H9 (cell line): ENCODE measurements around the gene MYMK. TPM values are rescaled to one million over a fixed set of nuclear protein-coding genes. Genes with fewer than 3 reads are reported as not detected.

Experiments
- DNase-seq: peaks from one replicate; pipeline ENCODE4 v3.0.0-alpha.2; 2017
- H2AFZ ChIP-seq: one replicate; pipeline ENCODE4 v1.6.1; 2013; ENCODE audit warnings: mild to moderate bottlenecking, low read length, control low read depth, moderate library complexity
- H2AK5ac ChIP-seq: 2 replicates; pipeline ENCODE4 v1.6.1; 2013; ENCODE audit warnings: low read length, control low read depth, mixed read lengths; ENCODE audit not compliant: insufficient read length
- H2BK120ac ChIP-seq: one replicate; pipeline ENCODE4 v1.6.1; 2013; ENCODE audit warnings: low read depth, mild to moderate bottlenecking, low read length, control low read depth, inconsistent platforms; ENCODE audit not compliant: poor library complexity, severe bottlenecking
- H2BK12ac ChIP-seq: 2 replicates; pipeline ENCODE4 v1.6.1; 2013; ENCODE audit warnings: low read length, control low read depth, mixed read lengths, low read depth; ENCODE audit not compliant: insufficient read length
- H2BK15ac ChIP-seq: 2 replicates; pipeline ENCODE4 v1.6.1; 2013; ENCODE audit warnings: low read depth, low read length, control low read depth
- H2BK20ac ChIP-seq: one replicate; pipeline ENCODE4 v1.6.1; 2013; ENCODE audit warnings: low read depth, mild to moderate bottlenecking, low read length, control low read depth, inconsistent platforms; ENCODE audit not compliant: poor library complexity, severe bottlenecking
- H2BK5ac ChIP-seq: 2 replicates; pipeline ENCODE4 v1.6.1; 2013; ENCODE audit warnings: low read length, control low read depth, mixed read lengths; ENCODE audit not compliant: insufficient read length
- H3K14ac ChIP-seq: 2 replicates; pipeline ENCODE4 v1.6.1; 2013; ENCODE audit warnings: low read length, control low read depth; ENCODE audit not compliant: insufficient read depth
- H3K18ac ChIP-seq: 2 replicates; pipeline ENCODE4 v1.6.1; 2013; ENCODE audit warnings: low read depth, mild to moderate bottlenecking, mixed read lengths, low read length, control low read depth; ENCODE audit not compliant: insufficient read length
- H3K23ac ChIP-seq: 2 replicates; pipeline ENCODE4 v1.6.1; 2013; ENCODE audit warnings: low read length, control low read depth, mixed read lengths, low read depth; ENCODE audit not compliant: insufficient read length
- H3K23me2 ChIP-seq: 2 replicates; pipeline ENCODE4 v1.6.1; 2013; ENCODE audit warnings: low read depth, mild to moderate bottlenecking, mixed read lengths, low read length, control low read depth; ENCODE audit not compliant: insufficient read length, poor library complexity, severe bottlenecking
- H3K27ac ChIP-seq: 2 replicates; pipeline ENCODE4 v1.5.1; 2013; ENCODE audit warnings: low read length, control low read depth, mixed read lengths, low read depth; ENCODE audit not compliant: insufficient read length
- H3K27me3 ChIP-seq: 2 replicates; pipeline ENCODE4 v1.6.1; 2013; ENCODE audit warnings: low read length, control low read depth, inconsistent platforms; ENCODE audit not compliant: insufficient read depth
- H3K4ac ChIP-seq: 2 replicates; pipeline ENCODE4 v1.6.1; 2013; ENCODE audit warnings: low read depth, mild to moderate bottlenecking, control low read depth, inconsistent platforms, low read length, moderate library complexity
- H3K4me1 ChIP-seq: 2 replicates; pipeline ENCODE4 v1.6.1; 2013; ENCODE audit warnings: low read length, control low read depth, inconsistent platforms; ENCODE audit not compliant: insufficient read depth
- H3K4me2 ChIP-seq: 2 replicates; pipeline ENCODE4 v1.6.1; 2013; ENCODE audit warnings: low read length, control low read depth, mixed read lengths; ENCODE audit not compliant: insufficient read length, insufficient read depth
- H3K56ac ChIP-seq: 2 replicates; pipeline ENCODE4 v1.6.1; 2013; ENCODE audit warnings: low read depth, mild to moderate bottlenecking, mixed read lengths, low read length, control low read depth; ENCODE audit not compliant: insufficient read length
- H3K79me1 ChIP-seq: 2 replicates; pipeline ENCODE4 v1.6.1; 2013; ENCODE audit warnings: low read depth, mild to moderate bottlenecking, moderate library complexity, low read length, control low read depth, inconsistent platforms; ENCODE audit not compliant: insufficient read depth, poor library complexity, severe bottlenecking
- H3K79me2 ChIP-seq: 2 replicates; pipeline ENCODE4 v1.6.1; 2013; ENCODE audit warnings: low read length, control low read depth, inconsistent platforms; ENCODE audit not compliant: insufficient read depth
- H3K9ac ChIP-seq: 2 replicates; pipeline ENCODE4 v1.6.1; 2013; ENCODE audit warnings: low read length, control low read depth, mixed read lengths; ENCODE audit not compliant: insufficient read length; ENCODE audit errors: extremely low read depth
- H3K9me3 ChIP-seq: one replicate; pipeline ENCODE4 v1.6.1; 2013; ENCODE audit warnings: low read depth, low read length, inconsistent platforms; ENCODE audit not compliant: control insufficient read depth
- H3T11ph ChIP-seq: one replicate; pipeline ENCODE4 v1.6.1; 2013; ENCODE audit warnings: mild to moderate bottlenecking, low read length, control low read depth, inconsistent platforms
- H4K20me1 ChIP-seq: one replicate; pipeline ENCODE4 v1.6.1; 2013; ENCODE audit not compliant: control insufficient read depth, insufficient read length, insufficient read depth
- H4K5ac ChIP-seq: 2 replicates; pipeline ENCODE4 v1.6.1; 2013; ENCODE audit warnings: low read depth, mild to moderate bottlenecking, mixed read lengths, low read length, control low read depth; ENCODE audit not compliant: insufficient read length
- H4K8ac ChIP-seq: replicated peaks from 2 replicates; pipeline ENCODE4 v1.6.1; 2013; ENCODE audit warnings: low read length, control low read depth, mixed read lengths, low read depth; ENCODE audit not compliant: insufficient read length
- H4K91ac ChIP-seq: 2 replicates; pipeline ENCODE4 v1.6.1; 2013; ENCODE audit warnings: low read depth, mild to moderate bottlenecking, moderate library complexity, mixed read lengths, low read length, control low read depth; ENCODE audit not compliant: insufficient read length
- H3K27ac Mint-ChIP-seq, 3 experiments: 2 replicates in 2 of 3; 3 replicates in 1 of 3; pipeline ENCODE4 v1.8.0; 2020 to 2021; ENCODE audit warnings: mixed read lengths in 3 of 3, mild to moderate bottlenecking in 1 of 3, moderate library complexity in 1 of 3
- H3K27me3 Mint-ChIP-seq: 2 replicates; pipeline ENCODE4 v1.8.0; 2021; ENCODE audit warnings: low read depth, mild to moderate bottlenecking, moderate library complexity, mixed read lengths
- H3K36me3 Mint-ChIP-seq, 3 experiments: 2 replicates in 2 of 3; 3 replicates in 1 of 3; pipeline ENCODE4 v1.8.0; 2020 to 2021; ENCODE audit warnings: low read depth in 3 of 3, mixed read lengths in 3 of 3; ENCODE audit not compliant: insufficient read depth in 1 of 3
- H3K4me1 Mint-ChIP-seq, 2 experiments: 2 replicates each; pipeline ENCODE4 v1.8.0; 2020; ENCODE audit warnings: mixed read lengths in 2 of 2
- H3K4me3 Mint-ChIP-seq, 2 experiments: 2 replicates in 1 of 2; 3 replicates in 1 of 2; pipeline ENCODE4 v1.8.0; 2020 to 2021; ENCODE audit warnings: mild to moderate bottlenecking in 2 of 2, mixed read lengths in 2 of 2, moderate library complexity in 1 of 2
- H3K9me3 Mint-ChIP-seq, 2 experiments: 2 replicates in 1 of 2; 3 replicates in 1 of 2; pipeline ENCODE4 v1.8.0; 2020; ENCODE audit warnings: mild to moderate bottlenecking in 2 of 2, mixed read lengths in 2 of 2, moderate library complexity in 1 of 2
- CTCF ChIP-seq: fragments of 200-600 bp; sonication (generic); conservative IDR thresholded peaks from 3 replicates; pipeline ENCODE4 v1.8.0; 2021; ENCODE audit warnings: antibody characterized with exemption, mild to moderate bottlenecking
- WGBS: extraction: QIAGEN DNeasy Blood & Tissue Kit; methylation state at CpG from one replicate; pipeline ENCODE4 v1.1.7; 2013; ENCODE audit warnings: missing lambda C conversion rate, low lambda C conversion rate, mixed read lengths; ENCODE audit not compliant: insufficient read length; ENCODE audit errors: extremely low coverage; 5-methylcytosine and 5-hydroxymethylcytosine counted together
- total RNA-seq: library from RNA; stranded (reverse); gene quantifications from 2 replicates; pipeline ENCODE4 v1.2.1, GENCODE V29; 2021

The MYMK gene
- total RNA-seq, 1 experiment from 2014 or later = not detected

DNA sequence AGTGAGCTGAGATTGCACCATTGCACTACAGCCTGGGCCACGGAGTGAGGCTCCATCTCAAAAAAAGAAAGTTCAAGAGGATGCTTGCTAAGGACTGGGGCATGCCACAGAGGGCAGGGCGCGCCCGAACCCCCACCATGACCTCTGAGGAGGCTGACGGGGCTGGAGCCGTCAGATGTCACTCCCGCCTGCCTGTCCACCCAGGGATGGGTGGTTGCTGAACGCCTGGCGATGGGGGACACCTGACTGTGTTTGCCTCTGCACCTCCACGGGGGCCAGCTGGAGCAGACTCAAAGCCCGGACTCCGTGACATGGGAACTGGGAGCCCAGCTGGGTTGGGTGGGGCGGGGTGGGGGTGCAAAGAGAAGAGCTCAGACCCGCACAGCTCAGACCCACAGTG is 41.6 kb upstream of the MYMK start:
- Histone ChIP-seq H2BK20ac (no peak overlapping the region), H3K4me2 (no peak overlapping the region), H2BK5ac (no peak overlapping the region), H2BK12ac (no peak overlapping the region), H3T11ph (no peak overlapping the region), H3K18ac (no peak overlapping the region), H3K9me3 (no peaks in the 10 kb centered on the region), H3K4ac (no peak overlapping the region), H3K23ac (no peak overlapping the region), H3K79me1 (no peaks in the 10 kb centered on the region), H3K79me2 (no peaks in the 10 kb centered on the region), H3K14ac (no peak overlapping the region), H3K27me3 (no peaks in the 10 kb centered on the region), H3K4me1 (no peaks in the 10 kb centered on the region; the same call in 1 of the 2 replicates), H2BK120ac (no peak overlapping the region), H3K9ac (no peak overlapping the region), H4K8ac (no peak overlapping the region), H3K23me2 (no peaks in the 10 kb centered on the region), H4K91ac (no peak overlapping the region), H2AFZ (no peak overlapping the region), H2BK15ac (no peak overlapping the region), H2AK5ac (no peak overlapping the region), H3K56ac (no peak overlapping the region), H4K20me1 (no peaks in the 10 kb centered on the region), H4K5ac (no peak overlapping the region), H3K27ac (no peak overlapping the region)
- Mint-ChIP-seq H3K4me3 (no peak overlapping the region), H3K27ac (no peak overlapping the region), H3K27me3 (peaks cover 11% of the 10 kb centered on the region), H3K4me1 (peaks cover 7 to 21% of the 10 kb centered on the region in 2 experiments), H3K36me3 (no peaks in the 10 kb centered on the region), H3K9me3 (no peaks in the 10 kb centered on the region)
- no peak for TF ChIP-seq CTCF
- DNase-seq = no peak
- WGBS = no CpG with 5 or more reads among the region's 14 CpGs
